Loucy (cell line): ENCODE data around the gene SPZ1.
A peak's percentile ranks its signal among the peaks of the same experiment; 100 is the strongest.
"Not testable (repeated sequence)": the region's sequence is repeated elsewhere in the genome, so short reads cannot be mapped to it uniquely, and the experiment has no call there.

ENCODE experiments used
- H2AFZ ChIP-seq: fragments of 200-600 bp; sonication (generic); 2 replicates; pipeline ENCODE4 v1.6.0; 2016; ENCODE audit warnings: antibody characterized with exemption, mild to moderate bottlenecking, low read length, moderate library complexity
- H3F3A ChIP-seq: fragments of 200-600 bp; 2 replicates; pipeline ENCODE4 v1.6.0; 2016; ENCODE audit warnings: antibody characterized with exemption, low read depth, mild to moderate bottlenecking
- H3K27me3 ChIP-seq: fragments of 200-600 bp; sonication (generic); 2 replicates; pipeline ENCODE4 v1.6.1; 2014; ENCODE audit warnings: low read length, mild to moderate bottlenecking; ENCODE audit not compliant: insufficient read depth, poor library complexity, severe bottlenecking
- H3K36me3 ChIP-seq: fragments of 200-600 bp; sonication (generic); 2 replicates; pipeline ENCODE4 v1.6.1; 2016; ENCODE audit warnings: low read length; ENCODE audit not compliant: insufficient read depth
- H3K4me1 ChIP-seq: fragments of 200-600 bp; sonication (generic); 2 replicates; pipeline ENCODE4 v1.5.1; 2014; ENCODE audit warnings: low read length, mild to moderate bottlenecking; ENCODE audit not compliant: insufficient read depth, poor library complexity, severe bottlenecking
- H3K4me2 ChIP-seq: fragments of 200-600 bp; sonication (generic); 2 replicates; pipeline ENCODE4 v1.6.0; 2014; ENCODE audit warnings: antibody characterized with exemption, low read length, low read depth, mild to moderate bottlenecking; ENCODE audit not compliant: poor library complexity, severe bottlenecking
- H3K4me3 ChIP-seq: fragments of 200-600 bp; sonication (generic); 2 replicates; pipeline ENCODE4 v1.5.1; 2014; ENCODE audit warnings: low read length, mild to moderate bottlenecking, mixed read lengths; ENCODE audit not compliant: poor library complexity, severe bottlenecking
- H3K79me2 ChIP-seq: fragments of 200-600 bp; sonication (generic); 2 replicates; pipeline ENCODE4 v1.6.1; 2014; ENCODE audit warnings: low read length; ENCODE audit not compliant: insufficient read depth
- H3K9ac ChIP-seq: fragments of 200-600 bp; sonication (generic); 2 replicates; pipeline ENCODE4 v1.6.0; 2014; ENCODE audit warnings: mild to moderate bottlenecking, low read depth, low read length, moderate library complexity; ENCODE audit not compliant: poor library complexity, severe bottlenecking
- H3K9me2 ChIP-seq: fragments of 200-600 bp; sonication (generic); replicated peaks from 2 replicates; pipeline ENCODE4 v1.6.1; 2016; ENCODE audit warnings: low read depth, low read length, mixed read lengths
- H3K9me3 ChIP-seq: fragments of 200-600 bp; sonication (generic); 2 replicates; pipeline ENCODE4 v1.6.1; 2014; ENCODE audit warnings: mild to moderate bottlenecking, antibody characterized with exemption, low read length, low read depth; ENCODE audit not compliant: insufficient read depth
- H4K20me1 ChIP-seq: fragments of 200-600 bp; sonication (generic); 2 replicates; pipeline ENCODE4 v1.6.0; 2014; ENCODE audit warnings: antibody characterized with exemption, low read length, mild to moderate bottlenecking; ENCODE audit not compliant: insufficient read depth, poor library complexity, severe bottlenecking
- EZH2phosphoT487 ChIP-seq: fragments of 200-600 bp; IDR thresholded peaks from 2 replicates; pipeline ENCODE4 v1.6.1; 2018; ENCODE audit warnings: antibody characterized with exemption, mild to moderate bottlenecking, moderate library complexity, borderline replicate concordance
- TF ChIP-seq, protein P1 (sequence below): fragments of 200-600 bp; sonication (generic); conservative IDR thresholded peaks from 2 replicates; pipeline ENCODE4 v1.5.1; 2014; ENCODE audit warnings: mild to moderate bottlenecking, antibody characterized with exemption, low read length

SPZ1 gene

DNA sequence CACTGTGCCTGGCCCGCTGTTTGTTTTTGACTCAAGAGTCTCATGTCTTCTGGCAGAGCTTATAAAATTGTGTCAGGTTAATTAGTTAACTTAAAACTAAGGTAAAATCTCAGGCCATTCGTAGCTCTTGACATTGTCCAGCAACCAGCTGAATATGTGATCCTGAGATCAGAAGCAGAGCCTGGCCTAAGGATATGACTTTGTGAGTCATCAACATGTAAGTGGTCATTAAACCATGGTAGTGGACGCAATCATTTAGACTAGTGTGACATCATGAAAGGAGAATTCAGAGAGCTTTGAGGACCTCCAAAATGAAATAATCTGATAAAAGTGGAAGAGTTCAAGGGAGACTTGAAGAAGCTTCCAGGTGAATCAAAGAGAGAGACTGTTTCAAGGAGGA, 23.3 kb downstream of the SPZ1 start:
- no peak overlapping the region for H3K9ac ChIP-seq
- H3K79me2 ChIP-seq, result no peaks in the 10 kb centered on the region
- H3K4me1 ChIP-seq, result no peaks in the 10 kb centered on the region
- H3K9me2 ChIP-seq, result no peaks in the 10 kb centered on the region
- no peaks in the 10 kb centered on the region for H4K20me1 ChIP-seq
- no peaks in the 10 kb centered on the region for H3F3A ChIP-seq
- no peaks in the 10 kb centered on the region for H3K9me3 ChIP-seq
- H3K4me2 ChIP-seq, result no peak overlapping the region
- no peak overlapping the region for H2AFZ ChIP-seq
- H3K36me3 ChIP-seq, result no peaks in the 10 kb centered on the region
- H3K4me3 ChIP-seq, result no peak overlapping the region
- TF ChIP-seq, protein P1, sequence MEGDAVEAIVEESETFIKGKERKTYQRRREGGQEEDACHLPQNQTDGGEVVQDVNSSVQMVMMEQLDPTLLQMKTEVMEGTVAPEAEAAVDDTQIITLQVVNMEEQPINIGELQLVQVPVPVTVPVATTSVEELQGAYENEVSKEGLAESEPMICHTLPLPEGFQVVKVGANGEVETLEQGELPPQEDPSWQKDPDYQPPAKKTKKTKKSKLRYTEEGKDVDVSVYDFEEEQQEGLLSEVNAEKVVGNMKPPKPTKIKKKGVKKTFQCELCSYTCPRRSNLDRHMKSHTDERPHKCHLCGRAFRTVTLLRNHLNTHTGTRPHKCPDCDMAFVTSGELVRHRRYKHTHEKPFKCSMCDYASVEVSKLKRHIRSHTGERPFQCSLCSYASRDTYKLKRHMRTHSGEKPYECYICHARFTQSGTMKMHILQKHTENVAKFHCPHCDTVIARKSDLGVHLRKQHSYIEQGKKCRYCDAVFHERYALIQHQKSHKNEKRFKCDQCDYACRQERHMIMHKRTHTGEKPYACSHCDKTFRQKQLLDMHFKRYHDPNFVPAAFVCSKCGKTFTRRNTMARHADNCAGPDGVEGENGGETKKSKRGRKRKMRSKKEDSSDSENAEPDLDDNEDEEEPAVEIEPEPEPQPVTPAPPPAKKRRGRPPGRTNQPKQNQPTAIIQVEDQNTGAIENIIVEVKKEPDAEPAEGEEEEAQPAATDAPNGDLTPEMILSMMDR, result no peak
- no peak for TF ChIP-seq EZH2phosphoT487
- no peaks in the 10 kb centered on the region for H3K27me3 ChIP-seq

DNA sequence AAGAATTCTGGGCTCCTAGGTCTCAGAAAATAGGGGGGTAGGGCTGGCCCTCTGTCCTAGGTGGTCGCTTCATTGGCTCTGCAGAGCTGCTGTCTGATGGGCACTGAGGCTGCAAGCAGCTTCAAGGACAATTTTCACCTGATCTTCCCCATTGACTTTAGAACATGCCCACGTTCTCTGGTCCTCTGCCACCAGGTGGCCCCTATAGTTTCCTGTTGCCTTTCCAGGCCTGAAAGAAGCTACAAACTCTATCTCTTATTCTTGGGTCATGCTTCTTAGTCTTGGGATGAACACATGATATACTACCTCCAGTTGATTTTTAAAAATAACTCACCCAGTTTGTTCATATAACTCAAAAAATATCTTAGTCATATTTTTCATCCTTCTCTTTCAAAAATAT, 26.3 kb downstream of the SPZ1 start:
- no peaks in the 10 kb centered on the region for H3K27me3 ChIP-seq
- H3K4me2 ChIP-seq, result no peak overlapping the region
- peak overlapping the region; percentile 65 for H2AFZ ChIP-seq
- no peaks in the 10 kb centered on the region for H3K4me1 ChIP-seq
- H3K9me2 ChIP-seq, result no peaks in the 10 kb centered on the region
- no peaks in the 10 kb centered on the region for H3K36me3 ChIP-seq
- no peaks in the 10 kb centered on the region for H3K9me3 ChIP-seq
- H4K20me1 ChIP-seq, result no peaks in the 10 kb centered on the region
- no peak overlapping the region for H3K4me3 ChIP-seq
- no peak overlapping the region for H3K9ac ChIP-seq
- TF ChIP-seq EZH2phosphoT487, result no peak
- TF ChIP-seq, protein P1, result peak; percentile 78
- no peaks in the 10 kb centered on the region for H3K79me2 ChIP-seq
- H3F3A ChIP-seq, result no peaks in the 10 kb centered on the region

DNA sequence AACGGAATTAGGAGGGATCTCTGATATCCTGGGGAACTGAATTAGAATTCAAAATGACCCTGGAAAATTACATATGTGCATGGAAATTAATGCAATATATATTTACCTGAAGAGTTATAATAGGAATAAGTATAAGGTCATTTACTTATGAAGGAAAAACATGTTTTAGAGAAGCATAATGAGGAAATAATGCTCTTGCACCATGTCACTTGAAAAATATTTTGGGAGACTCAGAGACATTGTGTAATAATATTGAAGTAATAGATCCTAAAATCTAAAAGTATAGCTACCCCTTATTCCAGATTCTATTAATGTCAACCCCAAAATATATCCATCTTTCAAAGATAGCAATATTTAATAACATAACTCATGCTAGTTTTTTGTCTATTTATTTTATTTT, 28.4 kb downstream of the SPZ1 start:
- H3K9me2 ChIP-seq, result no peaks in the 10 kb centered on the region
- no peak overlapping the region for H2AFZ ChIP-seq
- TF ChIP-seq EZH2phosphoT487, result no peak
- TF ChIP-seq, protein P1, result no peak
- no peaks in the 10 kb centered on the region for H4K20me1 ChIP-seq
- no peaks in the 10 kb centered on the region for H3K79me2 ChIP-seq
- no peaks in the 10 kb centered on the region for H3K36me3 ChIP-seq
- no peak overlapping the region for H3K4me3 ChIP-seq
- H3F3A ChIP-seq, result no peaks in the 10 kb centered on the region
- no peaks in the 10 kb centered on the region for H3K4me1 ChIP-seq
- H3K9me3 ChIP-seq, result no peaks in the 10 kb centered on the region
- H3K4me2 ChIP-seq, result no peak overlapping the region
- H3K27me3 ChIP-seq, result no peaks in the 10 kb centered on the region
- H3K9ac ChIP-seq, result no peak overlapping the region

DNA sequence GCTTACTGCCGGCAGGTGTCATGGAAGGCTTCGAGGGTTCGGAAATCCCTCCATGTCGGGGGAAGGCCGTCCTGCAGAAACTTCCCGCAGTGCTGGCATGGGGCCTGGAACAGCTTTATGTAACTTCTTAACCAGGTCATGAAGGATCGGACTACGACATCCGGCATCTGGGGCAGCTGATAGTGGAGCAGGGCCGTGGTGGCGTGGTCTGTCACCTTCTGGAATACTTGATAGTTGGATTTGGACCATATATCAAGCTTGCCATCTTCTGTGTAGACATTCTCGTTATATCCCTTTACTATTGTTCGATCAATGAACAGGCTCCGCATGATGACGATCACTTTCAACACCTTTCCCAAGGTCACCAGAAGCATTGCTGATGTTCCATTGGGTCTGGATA, 31.2 kb downstream of the SPZ1 start:
- not testable (repeated sequence) for H3K79me2 ChIP-seq, H3K9me3 ChIP-seq, H3K9me2 ChIP-seq, H3F3A ChIP-seq, H3K4me2 ChIP-seq, H4K20me1 ChIP-seq, H3K36me3 ChIP-seq, H3K4me1 ChIP-seq, H3K9ac ChIP-seq, H2AFZ ChIP-seq, H3K27me3 ChIP-seq, H3K4me3 ChIP-seq
